ENCODE measurements around the gene NRXN3. TPM values are rescaled to one million over a fixed set of nuclear protein-coding genes. Genes with fewer than 3 reads are reported as not detected.

NRXN3 gene
- polyA plus RNA-seq, 1 donor (not counting 4 experiments of a cell fraction or from before 2014, with no cell fraction given): 0.89 TPM

- H3K79me2 ChIP-seq (ENCODE audit: control insufficient read depth, insufficient read depth, low read length): no peaks in the 10 kb centered on the region
- H3K27ac ChIP-seq (ENCODE audit: control insufficient read depth, insufficient read depth, low read length): no peak overlapping the region
- no peaks in the 10 kb centered on the region for H3K4me1 ChIP-seq (ENCODE audit: control insufficient read depth, extremely low read depth, insufficient read depth, low read length)
- H3K9me1 ChIP-seq (ENCODE audit: control insufficient read depth, extremely low read depth, insufficient read depth, low read length): no peaks in the 10 kb centered on the region
- H2AFZ ChIP-seq (ENCODE audit: control insufficient read depth, low read length): no peak overlapping the region
- H3K4me2 ChIP-seq (ENCODE audit: control insufficient read depth, extremely low read depth, insufficient read depth, low read depth, low read length): no peak overlapping the region
- dilution Hi-C loops (cut with MboI; ENCODE audit: extremely low pct_ligation_motif_present, low sequenced_read_pairs): no loop called here
- no peak overlapping the region for H3K9ac ChIP-seq (ENCODE audit: control insufficient read depth, extremely low read depth, insufficient read depth, low read length)
- TF ChIP-seq CTCF (optimal IDR thresholded peaks at IDR 0.05 in 1 of 3, IDR thresholded peaks at IDR 0.05 in 1 of 3, conservative IDR thresholded peaks at IDR 0.05 in 1 of 3; ENCODE audit: extremely low read depth in 1 of 3, insufficient read depth in 2 of 3, low read length in 3 of 3): no peak
- TF ChIP-seq EZH2 (IDR thresholded peaks at IDR 0.05; ENCODE audit: low read length): no peak
- FAIRE-seq (no peak), DNase-seq (ENCODE audit: low read depth, low spot score) (no peak)
- no peaks in the 10 kb centered on the region for H3K36me3 ChIP-seq (ENCODE audit: control insufficient read depth in 2 of 2, extremely low read depth in 1 of 2, insufficient read depth in 2 of 2, low read length in 2 of 2)
- no peak overlapping the region for H3K4me3 ChIP-seq (ENCODE audit: control insufficient read depth in 2 of 3, extremely low read depth in 1 of 3, insufficient read depth in 2 of 3, low read depth in 1 of 3, low read length in 3 of 3)
- H4K20me1 ChIP-seq (ENCODE audit: control insufficient read depth, extremely low read depth, insufficient read depth, low read length): no peaks in the 10 kb centered on the region
- no peaks in the 10 kb centered on the region for H3K27me3 ChIP-seq (ENCODE audit: control insufficient read depth, extremely low read depth, insufficient read depth, low read length)
- H3K9me3 ChIP-seq (ENCODE audit: control insufficient read depth, low read depth, low read length): no peaks in the 10 kb centered on the region
Measured at GRCh38 chr14:79788346-79788745, 1618.2 kb downstream of the NRXN3 start.

- no peak overlapping the region for H3K4me3 ChIP-seq (ENCODE audit: control insufficient read depth in 2 of 3, extremely low read depth in 1 of 3, insufficient read depth in 2 of 3, low read depth in 1 of 3, low read length in 3 of 3)
- DNase-seq (ENCODE audit: low read depth, low spot score) (no peak), FAIRE-seq (no peak)
- no peaks in the 10 kb centered on the region for H3K79me2 ChIP-seq (ENCODE audit: control insufficient read depth, insufficient read depth, low read length)
- no peak for TF ChIP-seq EZH2 (IDR thresholded peaks at IDR 0.05; ENCODE audit: low read length)
- no peak for TF ChIP-seq CTCF (optimal IDR thresholded peaks at IDR 0.05 in 1 of 3, IDR thresholded peaks at IDR 0.05 in 1 of 3, conservative IDR thresholded peaks at IDR 0.05 in 1 of 3; ENCODE audit: extremely low read depth in 1 of 3, insufficient read depth in 2 of 3, low read length in 3 of 3)
- no peaks in the 10 kb centered on the region for H3K9me3 ChIP-seq (ENCODE audit: control insufficient read depth, low read depth, low read length)
- H3K27ac ChIP-seq (ENCODE audit: control insufficient read depth, insufficient read depth, low read length): no peak overlapping the region
- no peaks in the 10 kb centered on the region for H3K4me1 ChIP-seq (ENCODE audit: control insufficient read depth, extremely low read depth, insufficient read depth, low read length)
- no peak overlapping the region for H3K4me2 ChIP-seq (ENCODE audit: control insufficient read depth, extremely low read depth, insufficient read depth, low read depth, low read length)
- H3K9me1 ChIP-seq (ENCODE audit: control insufficient read depth, extremely low read depth, insufficient read depth, low read length): no peaks in the 10 kb centered on the region
- no peak overlapping the region for H3K9ac ChIP-seq (ENCODE audit: control insufficient read depth, extremely low read depth, insufficient read depth, low read length)
- no peaks in the 10 kb centered on the region for H3K27me3 ChIP-seq (ENCODE audit: control insufficient read depth, extremely low read depth, insufficient read depth, low read length)
- H4K20me1 ChIP-seq (ENCODE audit: control insufficient read depth, extremely low read depth, insufficient read depth, low read length): no peaks in the 10 kb centered on the region
- H3K36me3 ChIP-seq (ENCODE audit: control insufficient read depth in 2 of 2, extremely low read depth in 1 of 2, insufficient read depth in 2 of 2, low read length in 2 of 2): no peaks in the 10 kb centered on the region
- H2AFZ ChIP-seq (ENCODE audit: control insufficient read depth, low read length): no peak overlapping the region
- dilution Hi-C loops (cut with MboI; ENCODE audit: extremely low pct_ligation_motif_present, low sequenced_read_pairs): no loop called here
Measured at GRCh38 chr14:79791055-79791732, 1621.0 kb downstream of the NRXN3 start.
